HG03460 (cell line): ENCODE data around the gene DCUN1D2.

Experiments
- ATAC-seq: cut with Tn5 transposase; IDR thresholded peaks from one replicate; pipeline ENCODE4 v1.9.1; 2021; ENCODE audit not compliant: unreplicated experiment

Gene DCUN1D2

DNA sequence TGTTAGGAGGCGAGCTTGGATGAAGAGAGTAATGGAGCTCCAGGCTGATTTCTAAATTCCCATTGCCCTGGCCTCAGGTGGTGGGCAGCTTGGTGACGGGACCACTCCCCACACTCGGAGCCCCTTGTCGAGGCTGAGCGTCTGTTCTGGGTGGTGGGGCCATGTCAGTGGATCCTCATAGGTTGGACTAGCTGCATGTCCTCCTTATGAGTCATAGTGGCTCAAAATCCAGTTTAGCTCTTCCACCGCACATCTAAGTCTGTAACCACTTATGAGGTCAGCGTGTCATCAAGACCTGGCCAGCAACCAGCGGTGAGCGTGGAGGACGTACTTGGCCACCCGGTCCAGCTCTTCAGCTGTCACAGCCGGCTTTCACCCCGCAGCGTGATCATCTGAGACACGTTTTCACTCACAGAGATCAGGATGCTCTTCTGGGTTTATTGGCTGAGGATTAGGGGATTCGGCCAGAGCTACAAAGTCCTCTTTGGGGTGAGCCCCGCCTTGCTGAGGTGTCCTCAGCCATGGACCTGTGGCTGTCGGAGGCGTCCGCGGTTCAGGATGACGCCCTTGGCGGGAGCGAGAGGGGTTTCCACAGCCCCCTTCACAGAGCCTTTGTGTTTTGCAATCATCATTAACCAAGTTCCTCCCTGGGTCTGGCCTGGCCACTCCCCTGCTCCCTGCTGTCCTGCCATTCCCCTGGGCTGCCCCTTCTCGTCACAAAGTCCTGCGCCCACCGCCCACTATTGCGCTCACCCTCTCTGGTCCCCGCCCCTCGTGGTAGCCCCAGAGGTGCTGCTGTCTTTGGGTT, 79.1 kb downstream of the DCUN1D2 start:
- ATAC-seq: no peak

DNA sequence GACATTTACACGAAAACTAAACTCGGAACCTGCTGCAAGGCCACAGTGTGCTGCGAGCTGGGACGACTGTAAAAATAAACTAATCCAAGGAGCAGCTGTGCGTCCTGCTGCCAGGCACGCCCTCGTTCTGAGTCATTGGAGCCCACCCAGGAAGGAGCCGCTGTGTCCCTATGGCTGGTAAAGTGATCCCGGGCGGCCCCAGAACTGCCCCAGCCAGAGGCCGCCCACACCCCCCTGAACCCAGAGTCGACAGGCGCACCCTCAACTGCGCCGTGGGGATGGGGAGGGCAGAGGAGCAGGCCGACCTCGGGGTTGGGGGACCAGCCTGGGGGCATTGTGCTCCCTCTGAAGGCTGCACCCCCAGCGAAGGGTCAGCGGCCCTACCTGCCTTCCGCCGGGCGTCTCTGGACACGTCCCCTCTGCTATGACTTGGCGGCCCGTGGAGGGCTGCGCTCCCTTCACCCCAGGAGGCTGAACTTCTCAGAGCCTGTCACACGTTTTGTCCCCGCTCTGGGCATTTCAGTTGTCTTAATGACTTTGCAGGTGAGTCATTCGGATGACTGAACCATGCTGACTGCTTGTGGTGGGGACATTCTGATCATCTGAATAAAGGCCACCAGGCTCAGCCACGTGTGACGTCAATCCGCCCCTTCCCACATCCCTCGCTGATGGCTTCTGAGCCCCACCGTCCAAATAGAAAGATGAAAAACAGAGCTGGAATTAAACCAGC, 79.9 kb downstream of the DCUN1D2 start:
- no peak for ATAC-seq

DNA sequence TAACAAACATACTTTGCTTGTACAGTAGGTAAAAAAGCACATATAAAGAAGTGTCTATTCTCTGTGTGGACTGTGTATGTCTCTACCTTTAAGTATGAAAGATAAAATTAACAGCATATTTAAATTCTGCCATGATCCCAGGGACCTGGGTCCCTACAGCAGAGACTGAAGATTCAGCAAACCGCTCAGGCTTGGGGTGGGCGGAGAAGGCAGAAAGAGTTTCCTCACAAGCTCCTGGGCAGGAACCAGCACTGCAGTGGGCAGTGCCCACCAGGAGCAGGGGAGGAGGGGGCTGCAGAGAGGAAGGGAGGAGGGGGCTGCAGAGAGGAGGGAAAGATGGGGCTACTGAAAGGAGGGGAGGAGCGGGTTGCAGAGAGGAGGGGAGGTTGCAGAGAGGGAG, 81.9 kb downstream of the DCUN1D2 start:
- ATAC-seq: no peak

DNA sequence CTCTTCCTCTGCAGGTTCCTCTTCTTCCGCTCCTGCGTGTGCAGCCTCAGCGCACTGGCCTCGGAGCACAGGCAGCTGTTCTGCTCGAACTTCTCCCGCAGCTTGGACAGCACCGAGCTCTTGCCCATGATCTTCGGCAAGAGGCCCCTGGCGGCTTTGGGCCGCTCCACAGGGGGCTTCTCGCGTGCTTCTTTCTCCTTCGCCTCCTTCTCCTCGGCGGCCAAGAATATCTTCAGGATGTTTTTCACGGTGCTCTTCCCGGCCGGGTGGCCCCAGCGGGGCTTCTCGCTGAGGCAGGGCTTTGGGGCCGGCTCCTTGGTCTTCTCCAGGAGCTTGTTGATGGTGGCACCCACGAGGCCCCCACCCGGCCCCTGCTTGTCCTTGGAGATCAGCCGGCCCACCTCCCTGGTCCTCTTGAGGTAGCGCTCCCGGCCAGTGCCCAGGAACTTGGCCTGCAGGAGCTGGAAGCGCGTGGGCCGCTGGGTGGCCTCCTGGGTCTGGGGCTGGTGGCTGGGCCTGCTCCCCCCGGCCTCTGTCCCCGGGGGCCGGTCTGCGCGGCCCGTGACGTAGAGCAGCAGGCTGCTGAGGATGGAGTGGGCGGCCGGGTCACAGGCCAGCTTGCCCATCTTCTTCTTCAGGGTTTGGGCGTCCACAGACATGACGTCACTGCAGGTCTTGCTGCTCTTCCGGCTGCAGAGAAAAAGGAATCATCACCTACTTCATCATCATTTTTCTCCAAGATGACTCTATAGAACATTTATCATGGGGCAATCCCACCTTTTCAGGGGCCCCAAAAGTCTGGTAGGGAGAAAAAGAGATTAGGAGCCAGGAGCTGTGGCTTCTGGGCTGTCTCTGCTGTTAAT, 82.7 kb downstream of the DCUN1D2 start:
- ATAC-seq: no peak

DNA sequence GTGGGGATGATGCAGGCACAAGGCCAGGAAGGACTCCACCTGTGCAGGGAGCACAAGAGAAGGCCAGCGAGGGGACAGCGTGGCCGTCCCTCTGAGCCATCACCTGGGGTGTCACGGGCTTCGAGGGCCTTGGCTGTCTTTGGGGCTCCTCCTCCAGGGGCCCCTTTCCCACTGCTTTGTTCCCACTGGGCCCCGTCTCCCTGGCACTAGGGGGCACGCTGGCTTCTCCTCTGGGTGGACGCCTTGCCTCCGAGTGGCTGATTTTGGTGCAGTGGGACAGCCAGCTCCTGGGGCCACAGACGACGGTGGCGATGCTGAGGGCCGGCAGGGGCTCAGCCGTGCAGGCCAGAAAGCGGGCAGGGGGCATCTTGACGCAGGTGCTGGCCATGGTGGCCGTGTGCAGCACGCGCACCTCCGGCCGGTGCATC, 83.4 kb downstream of the DCUN1D2 start:
- no peak for ATAC-seq

DNA sequence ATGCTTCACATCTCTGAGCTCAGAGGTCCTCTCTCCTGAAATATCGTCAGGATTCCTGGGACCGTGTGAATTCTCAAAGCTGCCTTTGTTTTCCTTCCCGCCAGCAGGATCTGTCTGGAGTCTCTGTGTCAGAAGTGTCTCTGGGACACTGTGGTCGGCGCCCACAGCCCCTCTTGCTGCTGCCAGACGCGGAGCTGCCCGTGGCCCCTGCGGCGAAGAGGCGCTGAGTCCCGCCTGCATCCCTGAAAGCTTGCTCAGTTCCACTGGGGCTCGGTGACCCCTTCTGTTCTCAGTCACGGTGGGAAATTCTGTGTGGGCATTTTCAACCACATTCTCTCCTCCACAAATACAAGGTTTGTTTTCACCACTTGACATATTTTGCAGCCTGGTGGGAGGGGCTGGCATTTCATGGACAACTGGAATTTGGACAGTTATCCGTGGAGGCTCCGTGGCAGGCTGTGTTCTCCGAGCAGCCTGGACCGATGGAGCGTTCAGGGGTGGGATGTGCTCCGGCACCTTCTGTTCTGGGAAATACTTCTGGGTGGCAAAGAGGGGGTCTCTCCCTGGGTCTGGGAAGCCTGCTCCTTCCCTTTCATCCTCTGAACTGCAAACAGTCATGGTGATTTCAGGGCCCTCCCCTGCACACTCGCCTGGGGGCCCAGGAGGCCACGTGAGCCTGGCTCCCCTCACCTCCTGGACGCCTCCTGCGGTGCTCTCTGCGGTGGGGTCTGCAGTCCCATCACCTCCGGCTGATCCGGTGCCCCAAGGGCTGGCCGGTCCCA, 84.0 kb downstream of the DCUN1D2 start:
- no peak for ATAC-seq
